ENCODE measurements around the gene CLCN3.
"Not testable (repeated sequence)": the region's sequence is repeated elsewhere in the genome, so short reads cannot be mapped to it uniquely, and the experiment has no call there.

CLCN3 gene

GRCh38 chr4:169720529-169720928 is 100.2 kb downstream of the CLCN3 start:
- no peak for DNase-seq (ENCODE audit: low spot score)
- no peak for TF ChIP-seq CTCF (IDR thresholded peaks at IDR 0.05; ENCODE audit: extremely low read depth, missing control alignments)

DNA sequence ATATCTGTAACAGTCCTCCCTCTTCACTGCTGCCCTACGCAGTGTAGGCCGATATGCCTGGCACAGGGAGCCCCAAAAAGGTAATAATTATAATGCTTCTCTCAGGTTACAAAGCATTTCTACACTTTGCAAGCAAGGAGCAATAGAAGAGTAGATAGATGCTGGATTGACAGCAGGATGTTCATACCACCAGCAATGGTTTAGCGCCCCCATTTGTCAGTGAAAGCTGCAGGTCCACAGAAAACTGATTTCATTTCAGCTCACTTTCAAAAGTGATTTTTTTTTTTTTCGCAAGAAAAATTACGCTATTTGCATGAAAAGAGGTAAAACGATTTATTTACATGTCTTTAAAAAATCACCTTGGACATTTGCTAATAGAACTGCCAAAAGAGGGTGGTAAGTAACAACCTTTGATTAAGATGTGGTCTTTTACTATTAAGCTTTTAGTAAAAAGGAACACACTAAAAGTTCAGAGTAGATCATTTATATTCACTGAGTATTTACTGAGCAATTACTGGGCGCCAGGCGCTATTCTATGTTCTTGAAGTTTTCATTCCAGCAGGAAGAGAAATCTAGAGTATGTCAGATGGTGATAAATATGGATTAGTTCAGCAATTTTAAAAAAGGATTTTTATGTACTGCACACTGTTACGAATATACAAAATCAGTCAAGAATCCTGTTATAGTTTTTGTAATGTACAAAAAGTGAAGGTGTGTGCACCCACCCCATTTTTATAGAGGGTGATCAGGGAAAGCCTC is 103.0 kb downstream of the CLCN3 start:
- no peak for DNase-seq (ENCODE audit: low spot score)
- no peak for TF ChIP-seq CTCF (IDR thresholded peaks at IDR 0.05; ENCODE audit: extremely low read depth, missing control alignments)

DNA sequence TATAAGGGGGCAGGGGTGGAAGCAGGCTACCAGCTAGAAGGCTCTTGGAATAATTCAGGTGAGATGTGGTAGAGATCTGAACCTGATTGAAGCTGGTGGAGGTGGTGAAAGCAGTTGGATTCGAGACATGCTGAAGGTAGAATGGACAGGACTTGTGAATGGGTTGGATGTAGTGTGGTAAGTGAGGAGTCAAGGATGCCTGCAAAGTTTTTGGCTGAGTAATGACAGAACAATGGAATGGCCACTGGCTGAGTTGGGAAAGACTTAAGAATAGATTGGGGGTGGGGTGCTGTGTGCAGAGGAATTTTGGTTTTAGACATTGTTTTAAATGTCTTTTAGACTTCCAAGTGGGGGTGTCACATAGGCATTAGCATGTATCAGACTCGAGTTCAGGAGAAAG is 103.9 kb downstream of the CLCN3 start:
- DNase-seq (ENCODE audit: low spot score): no peak
- TF ChIP-seq CTCF (IDR thresholded peaks at IDR 0.05; ENCODE audit: extremely low read depth, missing control alignments): no peak

DNA sequence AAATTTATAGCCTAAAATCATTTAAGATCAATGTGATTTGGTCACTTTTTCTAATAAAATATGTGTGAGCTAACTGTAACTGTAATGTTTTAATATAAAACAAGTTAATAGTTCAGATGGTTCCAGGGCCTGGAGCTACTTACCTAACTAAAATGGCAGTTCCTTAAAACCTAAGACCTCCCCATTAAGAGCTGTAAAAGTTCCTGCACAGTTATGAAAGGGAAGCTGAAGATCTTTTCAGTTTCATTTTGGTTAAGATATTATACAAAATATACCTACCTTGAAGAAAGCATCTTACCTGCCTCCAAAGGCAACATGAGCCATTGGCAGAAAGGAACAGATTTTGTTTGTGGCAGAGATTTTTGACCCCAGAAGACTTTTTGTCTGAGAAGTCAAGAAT is 107.2 kb downstream of the CLCN3 start:
- no peak for DNase-seq (ENCODE audit: low spot score)
- TF ChIP-seq CTCF (IDR thresholded peaks at IDR 0.05; ENCODE audit: extremely low read depth, missing control alignments): no peak

- no peak for DNase-seq (ENCODE audit: low spot score)
- no peak for TF ChIP-seq CTCF (IDR thresholded peaks at IDR 0.05; ENCODE audit: extremely low read depth, missing control alignments)
Observed at GRCh38 chr4:169730564-169730963, 110.2 kb downstream of the CLCN3 start.

- not testable (repeated sequence) for DNase-seq (ENCODE audit: low spot score)
Observed at GRCh38 chr4:169738604-169739003, 118.2 kb downstream of the CLCN3 start.

- DNase-seq (ENCODE audit: low spot score): no peak
- TF ChIP-seq CTCF (IDR thresholded peaks at IDR 0.05; ENCODE audit: extremely low read depth, missing control alignments): no peak
Observed at GRCh38 chr4:169741569-169741968, 121.2 kb downstream of the CLCN3 start.

- no peak for DNase-seq (ENCODE audit: low spot score)
- TF ChIP-seq CTCF (IDR thresholded peaks at IDR 0.05; ENCODE audit: extremely low read depth, missing control alignments): no peak
Observed at GRCh38 chr4:169744601-169745000, 124.2 kb downstream of the CLCN3 start.
